ENCODE results near the gene EXOSC7. TPM values are rescaled to one million over a fixed set of nuclear protein-coding genes. Genes with fewer than 3 reads are reported as not detected.

EXOSC7 gene
- total RNA-seq, 1 donor: 19.7 TPM

GRCh38 chr3:44995142-44995770 lies 19.2 kb downstream of the EXOSC7 start:
- no peaks in the 10 kb centered on the region for H3K9me3 ChIP-seq (ENCODE audit: low read depth, low read length)
- peaks cover 1% of the 10 kb centered on the region for H3K4me1 ChIP-seq (ENCODE audit: insufficient read depth, low read length)
- no peak overlapping the region for H3K4me3 ChIP-seq (ENCODE audit: low read length)
- H3K27me3 ChIP-seq (ENCODE audit: insufficient read depth, low read length): no peaks in the 10 kb centered on the region

DNA sequence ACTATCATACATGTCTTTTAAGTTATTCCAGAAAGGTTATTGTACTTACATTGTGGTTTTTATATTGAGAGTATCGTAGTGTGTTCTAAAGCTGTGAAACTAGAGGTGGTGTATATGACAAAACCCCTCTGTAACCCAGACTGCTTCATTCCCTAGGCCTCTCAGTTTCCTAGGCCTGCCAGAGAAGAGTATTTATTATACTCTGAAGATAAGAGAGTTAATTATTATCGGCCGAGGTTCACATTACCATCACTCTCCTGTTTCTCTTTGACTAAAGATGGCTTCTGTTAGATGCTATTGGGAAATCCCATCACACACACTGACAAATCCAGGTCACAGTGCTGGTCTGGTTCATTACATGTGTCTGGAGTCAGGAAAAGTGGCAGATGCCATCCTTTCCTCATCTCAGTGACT lies 20.5 kb downstream of the EXOSC7 start:
- no peak overlapping the region for H3K4me3 ChIP-seq (ENCODE audit: low read length)
- H3K27me3 ChIP-seq (ENCODE audit: insufficient read depth, low read length): no peaks in the 10 kb centered on the region
- no peaks in the 10 kb centered on the region for H3K9me3 ChIP-seq (ENCODE audit: low read depth, low read length)
- no peaks in the 10 kb centered on the region for H3K4me1 ChIP-seq (ENCODE audit: insufficient read depth, low read length)

DNA sequence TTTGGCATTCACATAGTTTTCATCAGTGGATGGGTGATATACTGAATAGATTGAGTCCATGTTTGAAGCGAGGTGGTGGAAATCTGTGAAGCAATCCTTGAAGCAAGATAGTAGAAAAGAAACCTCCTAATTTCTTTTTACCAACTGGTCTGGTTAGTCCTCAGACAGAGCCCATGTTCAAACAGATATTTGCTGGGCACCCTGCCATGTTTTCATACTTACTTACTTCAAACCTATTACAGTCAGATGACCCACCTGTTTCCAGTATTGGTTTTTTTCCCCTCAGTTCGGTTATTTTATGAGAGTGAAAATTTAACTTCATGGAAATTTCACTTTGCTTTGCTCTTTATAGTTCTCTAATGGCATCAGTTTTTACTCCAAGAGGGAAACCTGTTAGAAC lies 23.7 kb downstream of the EXOSC7 start:
- Histone ChIP-seq H3K4me3 (ENCODE audit: low read length) (no peak overlapping the region), H3K27me3 (ENCODE audit: insufficient read depth, low read length) (no peaks in the 10 kb centered on the region), H3K9me3 (ENCODE audit: low read depth, low read length) (no peaks in the 10 kb centered on the region), H3K4me1 (ENCODE audit: insufficient read depth, low read length) (no peaks in the 10 kb centered on the region)

DNA sequence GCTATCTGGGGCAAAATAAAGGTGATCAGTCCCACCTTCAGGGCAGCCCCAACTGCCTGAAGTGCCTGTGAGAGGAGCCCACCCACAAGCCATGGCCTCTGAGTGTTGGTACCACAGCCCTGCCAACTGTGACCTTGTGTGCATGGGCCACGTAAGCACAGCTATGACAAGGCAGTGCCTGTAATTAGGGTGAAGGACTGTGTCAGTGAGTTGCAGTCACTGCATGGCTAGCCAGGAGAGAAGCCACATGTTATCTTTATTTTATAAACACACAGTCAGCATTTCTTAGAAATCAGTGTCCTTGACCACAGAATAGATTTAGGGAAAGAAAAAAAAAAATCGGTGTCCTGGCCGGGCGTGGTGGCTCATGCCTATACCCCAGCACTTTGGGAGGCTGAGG lies 24.8 kb downstream of the EXOSC7 start:
- peaks cover 7% of the 10 kb centered on the region for H3K4me1 ChIP-seq (ENCODE audit: insufficient read depth, low read length)
- H3K4me3 ChIP-seq (ENCODE audit: low read length): no peak overlapping the region
- H3K27me3 ChIP-seq (ENCODE audit: insufficient read depth, low read length): no peaks in the 10 kb centered on the region
- H3K9me3 ChIP-seq (ENCODE audit: low read depth, low read length): no peaks in the 10 kb centered on the region

- Histone ChIP-seq H3K9me3 (ENCODE audit: low read depth, low read length) (no peaks in the 10 kb centered on the region), H3K4me1 (ENCODE audit: insufficient read depth, low read length) (peaks cover 7% of the 10 kb centered on the region), H3K27me3 (ENCODE audit: insufficient read depth, low read length) (no peaks in the 10 kb centered on the region), H3K4me3 (ENCODE audit: low read length) (no peak overlapping the region)
These were observed 25.7 kb downstream of the EXOSC7 start for GRCh38 chr3:45001738-45002137.

DNA sequence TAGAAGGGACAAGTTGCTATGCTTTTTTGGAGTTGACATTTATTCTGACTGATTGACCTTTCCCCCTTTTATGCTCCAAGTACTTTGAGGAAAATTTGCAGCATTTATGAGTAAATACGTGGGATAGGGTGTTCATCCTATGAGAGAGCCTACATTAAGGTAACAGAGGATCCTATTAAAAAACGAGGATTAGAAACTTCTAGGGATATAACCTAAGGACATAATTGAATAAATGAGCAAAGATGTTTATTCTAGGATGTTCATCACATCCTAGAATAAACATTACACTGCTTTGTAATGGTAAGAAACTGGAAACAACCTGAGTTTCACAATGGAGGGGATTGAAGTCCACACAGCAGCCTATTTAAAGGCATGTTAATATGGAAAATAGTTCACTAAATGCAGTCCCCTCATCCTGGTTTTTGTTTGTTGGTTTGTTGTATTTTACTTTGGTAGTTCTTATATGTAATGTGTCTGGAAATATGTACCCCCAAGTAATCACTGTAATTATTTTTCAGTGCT lies 26.2 kb downstream of the EXOSC7 start:
- H3K9me3 ChIP-seq (ENCODE audit: low read depth, low read length): no peaks in the 10 kb centered on the region
- H3K27me3 ChIP-seq (ENCODE audit: insufficient read depth, low read length): no peaks in the 10 kb centered on the region
- peaks cover 7% of the 10 kb centered on the region for H3K4me1 ChIP-seq (ENCODE audit: insufficient read depth, low read length)
- H3K4me3 ChIP-seq (ENCODE audit: low read length): no peak overlapping the region

DNA sequence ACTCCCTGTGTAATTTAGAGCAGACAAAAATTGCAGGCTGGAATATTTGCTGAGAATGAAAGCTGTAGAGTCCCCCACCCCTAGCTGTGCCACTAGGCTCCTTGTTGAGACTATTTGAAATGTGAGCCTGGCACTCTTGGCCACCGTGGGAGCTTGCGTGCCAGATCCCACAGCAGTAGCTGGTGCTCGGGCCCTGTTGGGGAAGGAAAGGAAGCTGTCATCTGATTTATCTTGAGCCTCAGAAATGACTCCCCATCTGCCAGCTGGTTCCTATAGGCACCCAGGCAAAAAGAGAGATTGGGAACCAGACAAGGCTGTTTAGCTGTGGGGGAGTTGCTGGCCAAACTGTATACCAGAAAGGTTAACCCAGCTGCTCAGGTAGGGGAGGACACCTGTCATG lies 26.7 kb downstream of the EXOSC7 start:
- no peak overlapping the region for H3K4me3 ChIP-seq (ENCODE audit: low read length)
- H3K9me3 ChIP-seq (ENCODE audit: low read depth, low read length): no peaks in the 10 kb centered on the region
- peaks cover 7% of the 10 kb centered on the region for H3K4me1 ChIP-seq (ENCODE audit: insufficient read depth, low read length)
- no peaks in the 10 kb centered on the region for H3K27me3 ChIP-seq (ENCODE audit: insufficient read depth, low read length)

- H3K27me3 ChIP-seq (ENCODE audit: insufficient read depth, low read length): no peaks in the 10 kb centered on the region
- H3K4me1 ChIP-seq (ENCODE audit: insufficient read depth, low read length): peaks cover 7% of the 10 kb centered on the region
- H3K9me3 ChIP-seq (ENCODE audit: low read depth, low read length): no peaks in the 10 kb centered on the region
- H3K4me3 ChIP-seq (ENCODE audit: low read length): no peak overlapping the region
These were observed 27.4 kb downstream of the EXOSC7 start for GRCh38 chr3:45003406-45003805.

DNA sequence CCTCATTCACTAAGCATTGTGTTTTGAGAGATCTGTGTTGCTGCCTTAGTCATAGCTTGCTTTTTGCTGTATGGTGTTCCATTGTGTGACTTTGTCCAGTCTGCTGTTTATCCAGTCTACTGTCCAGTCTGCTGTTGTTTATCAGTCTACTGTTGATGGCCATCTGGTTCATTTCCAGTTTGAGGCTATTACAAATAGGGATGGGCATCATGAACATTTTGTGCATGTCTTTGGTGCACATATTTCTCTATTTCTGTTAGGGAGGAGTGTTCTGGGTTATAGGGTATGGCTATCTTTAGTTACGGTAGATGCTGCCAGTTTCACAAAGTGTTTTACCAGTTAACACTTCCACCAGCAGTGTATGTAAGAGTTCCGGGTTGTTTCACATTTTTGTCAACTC lies 27.8 kb downstream of the EXOSC7 start:
- Histone ChIP-seq H3K27me3 (ENCODE audit: insufficient read depth, low read length) (no peaks in the 10 kb centered on the region), H3K4me1 (ENCODE audit: insufficient read depth, low read length) (peaks cover 7% of the 10 kb centered on the region), H3K9me3 (ENCODE audit: low read depth, low read length) (no peaks in the 10 kb centered on the region), H3K4me3 (ENCODE audit: low read length) (no peak overlapping the region)

GRCh38 chr3:45007091-45007490 lies 31.0 kb downstream of the EXOSC7 start:
- no peaks in the 10 kb centered on the region for H3K9me3 ChIP-seq (ENCODE audit: low read depth, low read length)
- H3K4me1 ChIP-seq (ENCODE audit: insufficient read depth, low read length): peaks cover 24% of the 10 kb centered on the region
- no peaks in the 10 kb centered on the region for H3K27me3 ChIP-seq (ENCODE audit: insufficient read depth, low read length)
- H3K4me3 ChIP-seq (ENCODE audit: low read length): no peak overlapping the region

DNA sequence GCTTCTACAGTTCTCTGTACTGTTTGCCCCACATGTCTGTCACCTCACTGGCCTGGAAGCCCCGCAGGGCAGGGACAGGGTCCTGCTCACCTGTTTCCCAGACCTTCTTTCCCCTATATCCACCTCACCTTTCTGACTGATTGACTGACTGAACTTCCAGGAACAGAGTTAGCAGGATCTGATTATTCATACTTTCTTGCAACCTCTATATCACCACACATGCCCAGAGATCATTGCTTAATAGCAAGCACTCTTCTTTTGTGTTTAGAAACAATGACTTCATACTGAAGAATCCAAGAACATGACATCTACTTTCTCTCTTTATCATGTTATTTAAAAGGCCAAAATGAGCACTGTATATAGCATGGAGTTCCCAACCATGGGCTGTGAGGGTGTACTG lies 32.1 kb downstream of the EXOSC7 start:
- H3K4me3 ChIP-seq (ENCODE audit: low read length): no peak overlapping the region
- peaks cover 32% of the 10 kb centered on the region for H3K4me1 ChIP-seq (ENCODE audit: insufficient read depth, low read length)
- no peaks in the 10 kb centered on the region for H3K9me3 ChIP-seq (ENCODE audit: low read depth, low read length)
- H3K27me3 ChIP-seq (ENCODE audit: insufficient read depth, low read length): no peaks in the 10 kb centered on the region

DNA sequence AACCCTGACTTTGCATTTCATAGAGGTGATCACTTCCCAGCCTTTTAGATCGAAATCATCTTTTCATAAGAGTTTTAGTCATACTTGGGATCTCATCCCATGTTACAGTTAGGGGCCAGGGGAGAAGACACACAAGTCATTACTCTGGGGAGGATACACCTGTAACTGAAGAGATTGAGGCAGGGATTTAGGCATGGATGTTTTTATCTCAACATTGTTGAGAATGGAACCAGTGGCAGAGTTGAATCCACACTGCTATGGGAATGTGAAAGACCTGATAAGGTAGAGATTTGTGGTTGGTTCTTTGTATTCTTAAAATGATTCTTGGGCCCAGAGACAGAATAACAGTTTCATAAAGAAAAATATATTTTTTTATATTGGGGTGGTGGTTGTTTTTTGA lies 33.8 kb downstream of the EXOSC7 start:
- Histone ChIP-seq H3K27me3 (ENCODE audit: insufficient read depth, low read length) (no peaks in the 10 kb centered on the region), H3K9me3 (ENCODE audit: low read depth, low read length) (no peaks in the 10 kb centered on the region), H3K4me1 (ENCODE audit: insufficient read depth, low read length) (peaks cover 32% of the 10 kb centered on the region), H3K4me3 (ENCODE audit: low read length) (no peak overlapping the region)

GRCh38 chr3:45010811-45011333 lies 34.8 kb downstream of the EXOSC7 start:
- H3K9me3 ChIP-seq (ENCODE audit: low read depth, low read length): no peaks in the 10 kb centered on the region
- no peaks in the 10 kb centered on the region for H3K27me3 ChIP-seq (ENCODE audit: insufficient read depth, low read length)
- no peak overlapping the region for H3K4me3 ChIP-seq (ENCODE audit: low read length)
- peaks cover 26% of the 10 kb centered on the region for H3K4me1 ChIP-seq (ENCODE audit: insufficient read depth, low read length)

- Histone ChIP-seq H3K4me1 (ENCODE audit: insufficient read depth, low read length) (peaks cover 26% of the 10 kb centered on the region), H3K4me3 (ENCODE audit: low read length) (no peak overlapping the region), H3K27me3 (ENCODE audit: insufficient read depth, low read length) (no peaks in the 10 kb centered on the region), H3K9me3 (ENCODE audit: low read depth, low read length) (no peaks in the 10 kb centered on the region)
These were observed 35.9 kb downstream of the EXOSC7 start for GRCh38 chr3:45011756-45012508.

GRCh38 chr3:45012577-45012976 lies 36.5 kb downstream of the EXOSC7 start:
- Histone ChIP-seq H3K9me3 (ENCODE audit: low read depth, low read length) (no peaks in the 10 kb centered on the region), H3K27me3 (ENCODE audit: insufficient read depth, low read length) (no peaks in the 10 kb centered on the region), H3K4me3 (ENCODE audit: low read length) (no peak overlapping the region), H3K4me1 (ENCODE audit: insufficient read depth, low read length) (peaks cover 26% of the 10 kb centered on the region)
